PFSK-1 (cell line): ENCODE results near the gene GRK4.

Experiments
- POLR2AphosphoS5 ChIP-seq: IDR thresholded peaks from 2 replicates; pipeline ENCODE4 v1.6.1; 2012; ENCODE audit warnings: low read depth, mild to moderate bottlenecking, control low read depth, low read length, moderate library complexity
- TAF1 ChIP-seq: IDR thresholded peaks from 2 replicates; pipeline ENCODE4 v1.6.1; 2012; ENCODE audit warnings: low read length, control low read depth, borderline replicate concordance; ENCODE audit not compliant: insufficient read depth

DNA sequence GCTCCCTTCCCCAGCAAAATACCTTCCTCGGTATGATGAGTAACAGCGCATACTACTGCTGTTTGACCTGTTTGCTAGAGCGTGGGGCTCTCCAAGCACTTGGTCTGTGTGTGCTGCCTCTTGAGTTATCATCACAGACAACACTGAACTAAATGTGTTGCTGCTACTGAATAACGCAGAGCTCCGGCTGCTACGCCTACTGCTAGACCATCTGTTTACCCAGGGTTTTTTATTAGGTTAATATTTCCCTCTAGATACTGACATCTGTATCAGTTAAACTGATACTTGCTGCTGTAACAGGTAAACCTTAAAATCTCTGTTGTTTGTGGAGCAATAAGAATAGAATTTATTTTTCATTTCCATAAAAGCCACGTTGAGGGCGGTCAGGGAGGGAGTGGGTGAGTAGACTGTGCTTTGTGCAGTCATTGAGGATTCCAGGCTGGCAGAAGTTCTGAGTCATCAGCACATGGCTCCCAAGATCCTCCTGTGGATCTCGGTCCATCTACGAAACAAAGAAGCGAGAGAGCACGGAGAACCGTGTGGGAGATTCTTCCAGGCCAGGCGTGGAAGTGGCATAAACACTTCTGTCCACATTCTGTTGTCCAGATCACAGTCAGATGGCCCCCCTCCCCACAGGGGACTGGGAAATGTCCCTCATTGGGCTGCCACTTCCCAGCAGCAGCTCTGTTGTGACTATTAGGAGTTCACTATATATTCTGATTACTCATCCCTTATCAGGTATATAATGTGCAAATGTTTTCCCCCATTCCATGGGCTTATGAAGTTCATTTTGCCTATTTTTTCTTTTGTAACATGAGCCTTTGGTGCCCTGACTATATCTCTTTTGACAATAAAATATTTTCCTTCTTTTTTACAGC is 14.1 kb downstream of the GRK4 start:
- TF ChIP-seq TAF1, result no peak
- no peak for TF ChIP-seq POLR2AphosphoS5
